Upper lobe of left lung (tissue), 4 donors: Measurements from ENCODE around the gene VPS18.

ENCODE experiments used
- EP300 ChIP-seq, 4 donors: sonication (generic); formaldehyde crosslinking; IDR thresholded peaks; one replicate each; pipeline ENCODE4 v1.5.1; 2017; ENCODE audit warnings: antibody characterized with exemption in 4 of 4, control low read depth in 2 of 4
- POLR2A ChIP-seq, 4 donors: fragments of 450-650 bp; IDR thresholded peaks; one replicate each; pipeline ENCODE4 v1.5.1; 2016 to 2017; ENCODE audit warnings: antibody characterized with exemption in 4 of 4, mild to moderate bottlenecking in 2 of 4
- POLR2AphosphoS5 ChIP-seq, 2 donors: sonication (generic); formaldehyde crosslinking; IDR thresholded peaks; one replicate each; pipeline ENCODE4 v1.5.1; 2017; ENCODE audit warnings: antibody characterized with exemption in 2 of 2
- TF ChIP-seq, protein P1 (sequence below), 6 experiments: fragments of 450-650 bp in 4 of 6; fragments of 200-600 bp in 2 of 6; sonication (generic) in 2 of 6; IDR thresholded peaks; one replicate each; pipeline ENCODE4 v1.5.1; 2016 to 2019; ENCODE audit warnings: antibody characterized with exemption in 6 of 6

DNA sequence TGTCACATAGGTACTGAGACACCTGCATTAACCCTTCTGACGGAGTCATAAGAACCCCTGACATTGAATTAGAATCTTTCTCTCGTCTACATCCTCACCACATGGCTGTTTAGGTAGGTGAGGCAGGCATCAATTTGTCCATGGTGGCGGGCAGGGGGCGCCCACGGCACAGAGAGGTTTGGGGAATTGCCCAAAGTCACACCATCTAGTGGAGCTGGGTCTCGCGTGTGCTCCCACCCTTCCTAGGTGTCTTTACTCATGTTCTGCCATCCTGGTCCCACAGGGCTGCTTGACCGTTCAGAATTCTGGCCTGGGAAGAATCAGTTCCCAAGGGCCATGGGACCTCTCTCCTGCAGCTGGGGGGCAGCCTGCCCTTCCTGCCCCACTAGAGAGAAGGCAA, 20.2 kb downstream of the VPS18 start:
- TF ChIP-seq EP300 (IDR thresholded peaks at IDR 0.05) (no peak), POLR2AphosphoS5 (IDR thresholded peaks at IDR 0.05) (no peak), POLR2A (IDR thresholded peaks at IDR 0.05) (no peak)
- TF ChIP-seq, protein P1, sequence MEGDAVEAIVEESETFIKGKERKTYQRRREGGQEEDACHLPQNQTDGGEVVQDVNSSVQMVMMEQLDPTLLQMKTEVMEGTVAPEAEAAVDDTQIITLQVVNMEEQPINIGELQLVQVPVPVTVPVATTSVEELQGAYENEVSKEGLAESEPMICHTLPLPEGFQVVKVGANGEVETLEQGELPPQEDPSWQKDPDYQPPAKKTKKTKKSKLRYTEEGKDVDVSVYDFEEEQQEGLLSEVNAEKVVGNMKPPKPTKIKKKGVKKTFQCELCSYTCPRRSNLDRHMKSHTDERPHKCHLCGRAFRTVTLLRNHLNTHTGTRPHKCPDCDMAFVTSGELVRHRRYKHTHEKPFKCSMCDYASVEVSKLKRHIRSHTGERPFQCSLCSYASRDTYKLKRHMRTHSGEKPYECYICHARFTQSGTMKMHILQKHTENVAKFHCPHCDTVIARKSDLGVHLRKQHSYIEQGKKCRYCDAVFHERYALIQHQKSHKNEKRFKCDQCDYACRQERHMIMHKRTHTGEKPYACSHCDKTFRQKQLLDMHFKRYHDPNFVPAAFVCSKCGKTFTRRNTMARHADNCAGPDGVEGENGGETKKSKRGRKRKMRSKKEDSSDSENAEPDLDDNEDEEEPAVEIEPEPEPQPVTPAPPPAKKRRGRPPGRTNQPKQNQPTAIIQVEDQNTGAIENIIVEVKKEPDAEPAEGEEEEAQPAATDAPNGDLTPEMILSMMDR (IDR thresholded peaks at IDR 0.05) = no peak
